ENCODE data around the gene GALNT13. TPM values are rescaled to one million over a fixed set of nuclear protein-coding genes. Genes with fewer than 3 reads are reported as not detected.

GALNT13 gene
- total and polyA plus RNA-seq, 2 of the 13 experiments (the other 11 are each of a cell fraction or from before 2014, with no cell fraction given) = 1.3 to 5.0 TPM

DNA sequence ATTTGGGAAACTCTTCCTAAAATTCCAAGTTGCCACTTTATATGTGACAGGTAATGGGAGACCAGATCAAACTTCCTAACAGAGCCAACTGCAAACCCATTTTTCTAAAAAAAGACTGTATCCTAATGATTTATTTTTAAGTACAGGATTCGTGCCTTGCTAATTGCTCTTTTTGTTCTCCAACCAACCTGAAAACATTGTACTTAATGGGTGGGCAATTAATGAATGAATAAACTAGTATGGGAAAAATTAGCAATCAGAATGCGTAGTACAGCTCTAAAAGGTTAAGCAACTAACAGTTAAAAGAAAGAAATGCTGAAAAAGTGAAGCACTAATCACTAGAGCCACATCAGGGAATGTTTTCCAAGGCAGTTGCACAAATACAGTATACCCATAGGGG, 609.6 kb downstream of the GALNT13 start (continued):
- no peak for TF ChIP-seq NFAT5 (CRISPR knock-in tag; IDR thresholded peaks at IDR 0.05)

DNA sequence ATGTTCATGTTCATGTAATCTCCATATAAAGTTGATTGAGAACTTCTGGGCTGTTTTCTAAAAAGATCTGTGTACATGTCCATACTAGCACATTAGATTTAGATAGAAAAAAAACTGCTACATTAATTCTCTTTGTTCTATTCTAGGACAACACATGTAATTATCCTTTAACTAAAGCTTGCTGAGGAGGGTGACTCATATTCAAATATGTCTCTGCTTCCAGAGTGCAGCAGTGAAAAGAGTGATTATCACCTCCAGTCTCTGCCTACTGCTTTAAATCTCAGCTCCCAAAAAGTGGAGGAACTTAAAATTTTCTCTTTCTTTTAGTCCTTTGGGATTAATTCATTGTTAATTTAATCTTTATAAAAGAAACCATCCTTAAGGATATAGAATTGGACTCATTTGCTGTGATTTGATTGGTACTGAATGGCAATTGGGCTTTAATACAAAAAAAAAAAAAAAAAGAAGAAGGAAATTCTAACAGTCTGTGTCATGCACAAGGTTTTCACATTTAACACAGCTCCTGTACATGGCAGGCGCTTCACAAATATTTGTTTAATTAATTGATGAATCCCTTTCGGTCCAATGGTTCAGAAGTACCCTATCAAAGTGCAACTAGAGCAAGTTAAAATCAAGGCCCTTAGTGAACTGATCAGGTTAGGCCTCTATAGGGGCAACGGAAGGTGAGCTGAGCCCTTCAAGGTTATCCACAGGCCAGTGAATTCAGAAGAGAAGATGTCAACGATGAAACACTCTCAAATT, 612.8 kb downstream of the GALNT13 start:
- H3K4me1 ChIP-seq (ENCODE audit: insufficient read depth, low read length) = peaks cover 32% of the 10 kb centered on the region
- CTCF ChIA-PET (ENCODE audit: low intra/inter-chr PET ratio, low total read pairs) = no interaction called here
- no TSS peak for BruUV-seq (replicated peaks)
- H3K4me2 ChIP-seq (ENCODE audit: low read depth, low read length) = no peak overlapping the region
- no peak overlapping the region for H3K9ac ChIP-seq (ENCODE audit: insufficient read depth, low read depth, low read length)
- in situ Hi-C loops (cut with HindIII; ENCODE audit: extremely low pct_ligation_motif_present, low pct_unique_long_range_greater_than_20kb) = no loop called here
- no peaks in the 10 kb centered on the region for H4K20me1 ChIP-seq (ENCODE audit: insufficient read depth, low read length)
- TF ChIP-seq TFDP2 (CRISPR knock-in tag; IDR thresholded peaks at IDR 0.05) (no peak), MED1 (CRISPR knock-in tag; IDR thresholded peaks at IDR 0.05) (no peak), MTA1 (CRISPR knock-in tag; IDR thresholded peaks at IDR 0.05; ENCODE audit: borderline replicate concordance) (no peak), ZSCAN30 (CRISPR knock-in tag; IDR thresholded peaks at IDR 0.05) (no peak), NBN (conservative IDR thresholded peaks at IDR 0.05) (no peak)
- TF ChIP-seq, protein P1, sequence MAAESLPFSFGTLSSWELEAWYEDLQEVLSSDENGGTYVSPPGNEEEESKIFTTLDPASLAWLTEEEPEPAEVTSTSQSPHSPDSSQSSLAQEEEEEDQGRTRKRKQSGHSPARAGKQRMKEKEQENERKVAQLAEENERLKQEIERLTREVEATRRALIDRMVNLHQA (CRISPR knock-in tag; IDR thresholded peaks at IDR 0.05) = no peak
- TF ChIP-seq, protein P2, sequence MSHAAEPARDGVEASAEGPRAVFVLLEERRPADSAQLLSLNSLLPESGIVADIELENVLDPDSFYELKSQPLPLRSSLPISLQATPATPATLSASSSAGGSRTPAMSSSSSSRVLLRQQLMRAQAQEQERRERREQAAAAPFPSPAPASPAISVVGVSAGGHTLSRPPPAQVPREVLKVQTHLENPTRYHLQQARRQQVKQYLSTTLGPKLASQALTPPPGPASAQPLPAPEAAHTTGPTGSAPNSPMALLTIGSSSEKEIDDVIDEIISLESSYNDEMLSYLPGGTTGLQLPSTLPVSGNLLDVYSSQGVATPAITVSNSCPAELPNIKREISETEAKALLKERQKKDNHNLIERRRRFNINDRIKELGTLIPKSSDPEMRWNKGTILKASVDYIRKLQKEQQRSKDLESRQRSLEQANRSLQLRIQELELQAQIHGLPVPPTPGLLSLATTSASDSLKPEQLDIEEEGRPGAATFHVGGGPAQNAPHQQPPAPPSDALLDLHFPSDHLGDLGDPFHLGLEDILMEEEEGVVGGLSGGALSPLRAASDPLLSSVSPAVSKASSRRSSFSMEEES (CRISPR knock-in tag; IDR thresholded peaks at IDR 0.05) = no peak
- POLR2A ChIA-PET = no interaction called here
- H3K4me3 ChIP-seq (replicated peaks in 1 of 3; ENCODE audit: insufficient read depth in 1 of 3, low read depth in 2 of 3, low read length in 3 of 3) = no peak overlapping the region
- no peaks in the 10 kb centered on the region for H3K36me3 ChIP-seq (replicated peaks in 1 of 2; ENCODE audit: control insufficient read depth in 1 of 2, insufficient read depth in 2 of 2, low read length in 2 of 2)
- intact Hi-C loops (cut with micrococcal nuclease; ENCODE audit: unreplicated experiment) = loop anchor here (5.0 kb wide), 1 partner anchor 37 kb away; no protein-coding TSS in a partner anchor
- 48% methylated on average over 4 of the region's 4 CpGs for WGBS (ENCODE audit: low lambda C conversion rate)
- no peak for FAIRE-seq
- no peak overlapping the region for H3K27ac ChIP-seq (ENCODE audit: extremely low read length, insufficient read depth, low read length)
- H3K9me3 ChIP-seq (ENCODE audit: low read length) = no peaks in the 10 kb centered on the region
- no peak for DNase-seq (ENCODE audit: low spot score)
- H3K79me2 ChIP-seq (ENCODE audit: insufficient read depth, low read length) = no peaks in the 10 kb centered on the region
- no peak overlapping the region for H2AFZ ChIP-seq (ENCODE audit: low read length)
- ATAC-seq = peak; percentile 35; the same call in 1 of the 3 replicates
- H3K27me3 ChIP-seq (ENCODE audit: control insufficient read depth in 1 of 2, insufficient read depth in 2 of 2, low read length in 2 of 2) = no peaks in the 10 kb centered on the region
